SIG-M5 treated with dmso at 0.1 percent for 504 hours (cell line): ENCODE data around the gene GNB5.

Experiments
- DNase-seq: peaks from one replicate; lab custom pipeline; 2025; ENCODE audit not compliant: unreplicated experiment; lab: John Stamatoyannopoulos, UW

Gene GNB5

GRCh38 chr15:52068004-52068615 lies 123.1 kb downstream of the GNB5 start:
- no peak for DNase-seq

- no peak for DNase-seq
These were observed 123.7 kb downstream of the GNB5 start for GRCh38 chr15:52067545-52067926.

GRCh38 chr15:52066842-52067544 lies 124.2 kb downstream of the GNB5 start:
- no peak for DNase-seq
